PFSK-1 (cell line): ENCODE data around the gene EML4.

Experiments used
- POLR2AphosphoS5 ChIP-seq: IDR thresholded peaks from 2 replicates; pipeline ENCODE4 v1.6.1; 2012; ENCODE audit warnings: low read depth, mild to moderate bottlenecking, control low read depth, low read length, moderate library complexity
- SIN3A ChIP-seq: IDR thresholded peaks from 2 replicates; pipeline ENCODE4 v1.6.1; 2012; ENCODE audit warnings: mild to moderate bottlenecking, low read length, moderate library complexity, borderline replicate concordance; ENCODE audit not compliant: insufficient read depth
- TAF1 ChIP-seq: IDR thresholded peaks from 2 replicates; pipeline ENCODE4 v1.6.1; 2012; ENCODE audit warnings: low read length, control low read depth, borderline replicate concordance; ENCODE audit not compliant: insufficient read depth
- TF ChIP-seq, protein P1 (sequence below), 2 experiments: IDR thresholded peaks; 2 replicates each; pipeline versions ENCODE4 v1.6.1 to v1.8.0; 2011 to 2012; ENCODE audit warnings: low read depth in 2 of 2, low read length in 2 of 2, control low read depth in 1 of 2, inconsistent platforms in 1 of 2, mild to moderate bottlenecking in 1 of 2, moderate library complexity in 1 of 2; ENCODE audit not compliant: insufficient read depth in 1 of 2

DNA sequence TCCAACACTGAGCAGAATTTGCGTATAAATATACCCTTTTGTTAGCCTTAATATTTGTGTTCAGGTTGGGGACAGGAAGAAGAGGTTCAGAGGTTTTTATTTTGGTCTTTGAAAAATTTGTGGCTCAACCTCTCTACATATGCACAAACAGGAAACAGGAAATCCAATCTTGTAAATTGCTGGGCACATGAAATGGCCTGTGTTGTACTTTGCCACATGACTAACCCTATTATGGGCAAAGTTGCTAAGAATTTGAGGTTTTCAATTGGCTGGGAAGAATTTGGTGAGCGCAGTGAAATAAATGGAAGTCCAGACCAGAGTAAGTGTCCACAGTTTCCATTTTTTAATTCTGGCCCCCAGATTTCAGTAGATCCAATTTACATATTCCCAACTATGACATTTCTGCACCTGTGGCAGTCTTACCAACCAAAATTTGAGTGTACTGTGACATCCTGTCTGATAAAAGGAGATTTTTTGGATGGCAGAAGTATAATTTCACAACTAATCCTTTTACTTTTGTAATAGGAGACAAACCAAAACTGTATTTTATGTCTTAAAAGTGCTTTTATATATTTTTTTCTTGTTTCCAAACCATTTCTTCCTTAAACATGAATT is 128.3 kb downstream of the EML4 start:
- no peak for TF ChIP-seq POLR2AphosphoS5
- TF ChIP-seq TAF1 = no peak
- TF ChIP-seq, protein P1, sequence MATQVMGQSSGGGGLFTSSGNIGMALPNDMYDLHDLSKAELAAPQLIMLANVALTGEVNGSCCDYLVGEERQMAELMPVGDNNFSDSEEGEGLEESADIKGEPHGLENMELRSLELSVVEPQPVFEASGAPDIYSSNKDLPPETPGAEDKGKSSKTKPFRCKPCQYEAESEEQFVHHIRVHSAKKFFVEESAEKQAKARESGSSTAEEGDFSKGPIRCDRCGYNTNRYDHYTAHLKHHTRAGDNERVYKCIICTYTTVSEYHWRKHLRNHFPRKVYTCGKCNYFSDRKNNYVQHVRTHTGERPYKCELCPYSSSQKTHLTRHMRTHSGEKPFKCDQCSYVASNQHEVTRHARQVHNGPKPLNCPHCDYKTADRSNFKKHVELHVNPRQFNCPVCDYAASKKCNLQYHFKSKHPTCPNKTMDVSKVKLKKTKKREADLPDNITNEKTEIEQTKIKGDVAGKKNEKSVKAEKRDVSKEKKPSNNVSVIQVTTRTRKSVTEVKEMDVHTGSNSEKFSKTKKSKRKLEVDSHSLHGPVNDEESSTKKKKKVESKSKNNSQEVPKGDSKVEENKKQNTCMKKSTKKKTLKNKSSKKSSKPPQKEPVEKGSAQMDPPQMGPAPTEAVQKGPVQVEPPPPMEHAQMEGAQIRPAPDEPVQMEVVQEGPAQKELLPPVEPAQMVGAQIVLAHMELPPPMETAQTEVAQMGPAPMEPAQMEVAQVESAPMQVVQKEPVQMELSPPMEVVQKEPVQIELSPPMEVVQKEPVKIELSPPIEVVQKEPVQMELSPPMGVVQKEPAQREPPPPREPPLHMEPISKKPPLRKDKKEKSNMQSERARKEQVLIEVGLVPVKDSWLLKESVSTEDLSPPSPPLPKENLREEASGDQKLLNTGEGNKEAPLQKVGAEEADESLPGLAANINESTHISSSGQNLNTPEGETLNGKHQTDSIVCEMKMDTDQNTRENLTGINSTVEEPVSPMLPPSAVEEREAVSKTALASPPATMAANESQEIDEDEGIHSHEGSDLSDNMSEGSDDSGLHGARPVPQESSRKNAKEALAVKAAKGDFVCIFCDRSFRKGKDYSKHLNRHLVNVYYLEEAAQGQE (IDR thresholded peaks at IDR 0.05; ENCODE audit: insufficient read depth in 1 of 2, low read depth in 2 of 2, low read length in 2 of 2) = no peak
- no peak for TF ChIP-seq SIN3A
